Small intestine (tissue), 7 donors: ENCODE measurements around the gene FAHD1. TPM values are rescaled to one million over a fixed set of nuclear protein-coding genes. Genes with fewer than 3 reads are reported as not detected.

Experiments
- DNase-seq, 2 donors: peaks; one replicate each; pipeline versions ENCODE4 v3.0.0 to v3.0.0-alpha.2; 2013
- FAIRE-seq: peaks from 2 replicates; lab custom pipeline; 2012; peaks lifted over from hg19 to GRCh38; lab: Jason Lieb, UNC
- H3K27ac ChIP-seq, 3 donors: one replicate each; pipeline ENCODE4 v1.5.1; 2013; ENCODE audit warnings: low read length in 2 of 3, mild to moderate bottlenecking in 2 of 3, control low read depth in 1 of 3, inconsistent platforms in 1 of 3, low read depth in 1 of 3, moderate library complexity in 1 of 3
- H3K27me3 ChIP-seq, 3 donors: one replicate each; pipeline ENCODE4 v1.6.1; 2013; ENCODE audit warnings: low read length in 3 of 3, inconsistent platforms in 1 of 3; ENCODE audit not compliant: control insufficient read depth in 3 of 3, insufficient read depth in 3 of 3
- H3K36me3 ChIP-seq, 3 donors: one replicate each; pipeline ENCODE4 v1.6.1; 2013; ENCODE audit warnings: low read length in 3 of 3, inconsistent platforms in 1 of 3, low read depth in 1 of 3, mild to moderate bottlenecking in 1 of 3, moderate library complexity in 1 of 3; ENCODE audit not compliant: control insufficient read depth in 3 of 3, insufficient read depth in 2 of 3
- H3K4me1 ChIP-seq, 3 donors: one replicate each; pipeline ENCODE4 v1.6.1; 2013; ENCODE audit warnings: low read length in 2 of 3, inconsistent platforms in 1 of 3, low read depth in 1 of 3, mild to moderate bottlenecking in 1 of 3, moderate library complexity in 1 of 3; ENCODE audit not compliant: control insufficient read depth in 3 of 3, insufficient read depth in 2 of 3
- H3K4me3 ChIP-seq, 3 donors: one replicate each; pipeline ENCODE4 v1.5.1; 2013; ENCODE audit warnings: low read length in 3 of 3, control low read depth in 1 of 3, inconsistent platforms in 1 of 3, low read depth in 1 of 3, mild to moderate bottlenecking in 1 of 3, moderate library complexity in 1 of 3
- H3K9me3 ChIP-seq, 2 donors: one replicate each; pipeline ENCODE4 v1.6.1; 2013; ENCODE audit warnings: low read depth in 1 of 2, low read length in 1 of 2; ENCODE audit not compliant: control insufficient read depth in 2 of 2, insufficient read depth in 1 of 2
- WGBS, 3 donors: extraction: QIAGEN DNeasy Blood & Tissue Kit; methylation state at CpG; one replicate each; pipeline ENCODE4 v1.1.7; 2013; 5-methylcytosine and 5-hydroxymethylcytosine counted together
- polyA plus RNA-seq, 4 donors: library from polyadenylated mRNA; stranded (reverse) in 3 of 4; unstranded in 1 of 4; fragments of 200-250 nt in 3 of 4; fragments of 120-200 nt in 1 of 4; gene quantifications; one replicate each; pipeline versions ENCODE4 v1.2.1 to v1.2.3, GENCODE V29; 2013
- donor health status: healthy with polysubstance abuse.
- donor health status: control.
- donor health status: control.
- donor health status: Bipolar disorder and iron deficiency.
- donor health status: healthy.

The FAHD1 gene
- polyA plus RNA-seq, 4 donors: 55.1 to 181 (median 76.7) TPM

DNA sequence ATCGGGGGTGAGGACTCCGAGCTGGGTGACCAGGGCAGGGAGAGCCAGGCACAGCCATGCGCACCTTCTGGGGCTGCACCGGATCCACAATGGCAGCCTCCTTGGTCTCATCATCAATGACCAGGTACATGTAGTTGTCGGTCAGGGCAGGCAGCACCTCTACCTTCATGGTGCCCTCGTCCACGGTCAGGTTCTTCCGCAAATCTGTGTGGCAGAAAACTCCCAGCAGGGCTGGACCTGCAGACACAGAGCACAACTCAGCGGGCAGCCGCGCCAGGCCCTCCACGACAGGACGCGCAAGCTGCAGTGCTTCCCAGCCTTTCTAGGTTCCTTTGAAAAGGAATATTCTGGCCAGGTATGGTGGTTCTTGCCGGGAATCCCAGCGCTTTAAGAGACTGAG is 4.2 kb upstream of the FAHD1 start:
- peaks cover 2 to 52% (median 6%) of the 10 kb centered on the region in 3 donors for H3K36me3 ChIP-seq
- H3K4me3 ChIP-seq: no peak overlapping the region
- H3K27ac ChIP-seq: no peak overlapping the region
- 91 to 95% (median 92%) methylated on average over 16 of the region's 16 CpGs for WGBS, 3 donors
- no peaks in the 10 kb centered on the region for H3K9me3 ChIP-seq
- H3K4me1 ChIP-seq: peaks cover 2 to 12% (median 2%) of the 10 kb centered on the region in 3 donors
- DNase-seq (no peak), FAIRE-seq (no peak)
- no peaks in the 10 kb centered on the region for H3K27me3 ChIP-seq

DNA sequence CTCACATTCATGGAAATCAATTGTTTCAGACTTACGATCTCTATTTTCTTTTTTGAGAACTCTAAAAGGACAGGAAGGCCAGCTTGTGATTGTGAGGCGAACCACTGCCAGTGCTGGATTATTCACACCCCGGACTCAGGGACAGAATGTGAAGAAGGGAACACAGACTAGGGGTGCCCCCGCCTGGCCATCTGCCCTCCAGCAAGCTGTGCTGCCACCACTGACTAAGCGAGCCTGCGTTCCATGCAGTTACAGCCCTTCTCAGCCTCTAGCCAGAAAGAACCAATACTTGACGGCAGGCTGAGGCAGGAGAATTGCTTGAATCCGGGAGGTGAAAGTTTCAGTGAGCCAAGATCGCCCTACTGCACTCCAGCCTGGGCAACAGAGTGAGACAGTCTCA is 3.2 kb upstream of the FAHD1 start:
- peak; percentile 73 to 76 for DNase-seq
- H3K27ac ChIP-seq: no peak overlapping the region
- 37 to 58% (median 50%) methylated on average over 9 of the region's 9 CpGs for WGBS, 3 donors

DNA sequence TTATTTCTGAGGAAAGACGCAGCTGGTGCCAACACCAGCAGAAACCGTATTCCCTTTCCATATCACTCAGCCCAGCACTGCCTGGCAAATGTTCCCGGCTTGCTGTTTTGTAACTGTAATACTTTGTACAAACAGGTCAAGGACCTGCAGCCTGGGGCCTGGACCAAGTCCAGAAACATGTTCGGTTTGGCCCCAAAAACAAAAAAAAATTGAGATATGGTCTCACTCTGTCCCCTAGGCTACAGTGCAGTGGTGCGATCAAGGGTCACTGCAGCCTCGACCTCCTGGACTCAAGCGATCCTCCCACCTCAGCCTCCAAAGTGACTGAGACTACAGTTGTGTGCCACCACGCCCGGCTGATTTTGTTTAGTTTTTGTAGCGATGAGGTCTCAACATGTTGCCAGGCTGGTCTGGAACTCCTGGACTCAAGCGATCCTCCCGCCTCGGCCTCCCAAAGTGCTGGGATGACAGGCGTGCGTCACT is 1.6 kb upstream of the FAHD1 start:
- Histone ChIP-seq H3K4me3 (peak overlapping the region in 2 of 3 donors; percentile 54 to 72), H3K9me3 (no peaks in the 10 kb centered on the region), H3K36me3 (peaks cover 0 to 26% (median 0%) of the 10 kb centered on the region in 3 donors), H3K27ac (peak overlapping the region; percentile 78 to 83 (median 82)), H3K27me3 (no peaks in the 10 kb centered on the region), H3K4me1 (peaks cover 2 to 18% (median 3%) of the 10 kb centered on the region in 3 donors)
- no peak for FAIRE-seq
- peak in 1 of 2 donors; percentile 23 for DNase-seq
- 32 to 59% (median 33%) methylated on average over 15 of the region's 15 CpGs for WGBS, 3 donors

More for the DNA sequence above, 3.2 kb upstream of the FAHD1 start:
- H3K4me1 ChIP-seq: peaks cover 2 to 12% (median 3%) of the 10 kb centered on the region in 3 donors
- H3K4me3 ChIP-seq: no peak overlapping the region
- no peak for FAIRE-seq
- H3K27me3 ChIP-seq: no peaks in the 10 kb centered on the region
- H3K9me3 ChIP-seq: no peaks in the 10 kb centered on the region
- H3K36me3 ChIP-seq: peaks cover 0 to 42% (median 3%) of the 10 kb centered on the region in 3 donors

DNA sequence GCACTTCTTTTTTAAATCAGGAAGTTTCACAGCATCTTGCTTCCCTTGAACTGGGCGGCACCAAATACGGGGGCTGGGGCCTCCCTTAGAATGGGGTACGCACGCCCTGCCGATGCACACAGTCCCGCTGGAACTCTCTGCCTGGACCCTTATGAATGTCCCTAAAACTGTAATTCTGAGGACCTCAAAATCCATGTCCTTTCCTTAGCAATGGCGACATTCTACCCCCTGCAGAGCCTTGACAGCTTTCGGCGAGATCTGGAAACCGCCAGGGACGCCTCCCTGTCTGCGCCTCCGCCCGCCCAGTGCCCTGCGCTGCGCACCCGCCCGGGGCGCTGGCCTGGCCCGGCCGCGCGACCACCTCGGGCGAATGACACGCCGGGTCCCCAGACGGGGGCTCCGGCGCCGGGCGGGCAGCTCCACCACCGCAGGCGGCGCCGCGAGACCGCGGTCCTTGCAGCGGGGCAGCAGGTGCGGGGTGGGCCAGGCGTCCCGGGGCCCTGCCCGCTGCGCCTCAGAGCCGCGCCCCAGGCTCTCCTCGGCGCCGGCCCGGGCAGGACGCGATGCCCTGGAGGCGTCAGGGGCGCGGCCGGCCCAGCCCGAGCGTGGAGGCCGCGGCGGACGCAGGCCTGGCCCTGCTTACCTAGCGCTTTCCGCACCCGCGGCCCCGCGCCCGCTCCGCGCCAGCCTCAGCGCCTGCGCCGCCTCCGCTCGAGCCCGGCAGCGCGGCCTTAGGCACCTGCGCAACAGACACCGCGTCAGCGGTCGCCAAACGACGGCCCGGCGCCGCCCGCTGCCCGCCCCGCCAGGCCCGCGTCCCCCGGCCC is 929 bp upstream of the FAHD1 start:
- no peak for FAIRE-seq
- H3K9me3 ChIP-seq: no peaks in the 10 kb centered on the region
- H3K36me3 ChIP-seq: peaks cover 0 to 19% (median 0%) of the 10 kb centered on the region in 3 donors
- DNase-seq: peak; percentile 73 to 90
- H3K4me1 ChIP-seq: peaks cover 2 to 24% (median 3%) of the 10 kb centered on the region in 3 donors
- 0 to 1% (median 1%) methylated on average over 36 to 96 of the region's 96 CpGs for WGBS, 3 donors
- H3K27me3 ChIP-seq: no peaks in the 10 kb centered on the region
- H3K27ac ChIP-seq: peak overlapping the region; percentile 78 to 83 (median 82)
- peak overlapping the region; percentile 54 to 73 (median 72) for H3K4me3 ChIP-seq

DNA sequence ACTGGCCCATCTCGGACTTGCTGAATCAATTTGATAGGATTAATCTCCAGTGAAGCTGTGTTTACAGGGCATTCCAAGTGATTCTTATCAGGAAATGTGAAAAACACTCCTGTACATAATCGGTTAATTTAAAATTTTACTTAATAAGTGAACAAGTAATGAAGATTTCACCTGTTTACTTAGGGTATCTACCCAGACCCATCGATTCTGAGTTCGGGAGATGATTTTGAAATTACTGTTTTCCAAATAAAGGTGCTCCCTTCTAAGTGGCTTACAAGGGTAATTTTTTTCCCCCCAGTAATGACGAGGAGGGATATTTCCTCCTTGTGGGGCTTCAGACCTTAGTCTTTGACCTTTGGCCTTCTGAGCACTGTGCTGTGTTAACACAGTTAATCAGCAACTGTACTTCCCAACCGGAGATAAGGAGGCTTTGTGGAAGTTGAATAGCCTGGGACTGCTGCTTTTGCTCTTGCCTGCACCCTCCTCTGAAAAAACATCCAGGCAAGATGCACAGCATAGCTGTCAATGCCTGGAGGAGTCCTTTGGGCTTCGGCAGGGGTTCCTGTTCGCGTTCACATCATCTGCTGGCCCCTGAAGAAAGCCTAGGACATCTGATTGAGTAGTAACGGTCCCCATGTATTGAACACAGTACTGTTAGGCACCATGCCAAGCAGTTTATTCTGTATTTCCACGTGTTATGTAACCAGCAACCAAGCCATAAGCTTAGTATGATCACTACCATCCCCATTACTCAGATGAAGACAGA is 1.8 kb downstream of the FAHD1 start:
- H3K9me3 ChIP-seq: no peaks in the 10 kb centered on the region
- DNase-seq: peak; percentile 85 to 92
- WGBS, 3 donors: 14 to 54% (median 27%) methylated on average over 11 of the region's 11 CpGs
- H3K36me3 ChIP-seq: peaks cover 0 to 17% (median 0%) of the 10 kb centered on the region in 3 donors
- H3K4me1 ChIP-seq: peaks cover 2 to 42% (median 3%) of the 10 kb centered on the region in 3 donors
- H3K4me3 ChIP-seq: peak overlapping the region in 2 of 3 donors; percentile 72 to 94
- H3K27me3 ChIP-seq: no peaks in the 10 kb centered on the region
- peak overlapping the region; percentile 60 to 88 (median 78) for H3K27ac ChIP-seq
- FAIRE-seq: no peak

DNA sequence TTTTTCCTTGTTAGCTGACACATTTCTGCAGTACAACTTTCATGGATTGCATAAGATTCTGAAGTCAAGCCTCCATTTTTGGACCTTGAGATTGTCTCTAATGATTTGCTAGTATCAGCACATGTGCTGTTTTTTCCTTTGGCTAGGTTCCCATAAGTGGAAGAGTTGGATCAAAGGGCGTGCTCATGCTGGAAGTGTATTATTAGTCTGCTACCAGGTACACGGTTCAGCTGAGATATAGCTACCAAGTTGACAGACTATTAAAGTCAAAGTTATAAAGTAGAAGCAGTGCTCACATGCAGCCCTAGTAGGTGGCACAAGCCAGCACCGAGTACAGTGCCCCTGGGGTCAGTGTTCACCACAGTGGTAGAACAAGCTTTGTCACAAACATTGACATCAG is 3.2 kb downstream of the FAHD1 start:
- 10 to 52% (median 30%) methylated on average over 3 of the region's 3 CpGs for WGBS, 3 donors
- Histone ChIP-seq H3K27ac (peak overlapping the region in 2 of 3 donors; percentile 60 to 88), H3K9me3 (no peaks in the 10 kb centered on the region), H3K4me1 (peaks cover 0 to 36% (median 3%) of the 10 kb centered on the region in 3 donors), H3K27me3 (no peaks in the 10 kb centered on the region), H3K4me3 (peak overlapping the region in 1 of 3 donors; percentile 94), H3K36me3 (peaks cover 0 to 17% (median 0%) of the 10 kb centered on the region in 3 donors)
- FAIRE-seq (no peak), DNase-seq (peak; percentile 93 to 99)

DNA sequence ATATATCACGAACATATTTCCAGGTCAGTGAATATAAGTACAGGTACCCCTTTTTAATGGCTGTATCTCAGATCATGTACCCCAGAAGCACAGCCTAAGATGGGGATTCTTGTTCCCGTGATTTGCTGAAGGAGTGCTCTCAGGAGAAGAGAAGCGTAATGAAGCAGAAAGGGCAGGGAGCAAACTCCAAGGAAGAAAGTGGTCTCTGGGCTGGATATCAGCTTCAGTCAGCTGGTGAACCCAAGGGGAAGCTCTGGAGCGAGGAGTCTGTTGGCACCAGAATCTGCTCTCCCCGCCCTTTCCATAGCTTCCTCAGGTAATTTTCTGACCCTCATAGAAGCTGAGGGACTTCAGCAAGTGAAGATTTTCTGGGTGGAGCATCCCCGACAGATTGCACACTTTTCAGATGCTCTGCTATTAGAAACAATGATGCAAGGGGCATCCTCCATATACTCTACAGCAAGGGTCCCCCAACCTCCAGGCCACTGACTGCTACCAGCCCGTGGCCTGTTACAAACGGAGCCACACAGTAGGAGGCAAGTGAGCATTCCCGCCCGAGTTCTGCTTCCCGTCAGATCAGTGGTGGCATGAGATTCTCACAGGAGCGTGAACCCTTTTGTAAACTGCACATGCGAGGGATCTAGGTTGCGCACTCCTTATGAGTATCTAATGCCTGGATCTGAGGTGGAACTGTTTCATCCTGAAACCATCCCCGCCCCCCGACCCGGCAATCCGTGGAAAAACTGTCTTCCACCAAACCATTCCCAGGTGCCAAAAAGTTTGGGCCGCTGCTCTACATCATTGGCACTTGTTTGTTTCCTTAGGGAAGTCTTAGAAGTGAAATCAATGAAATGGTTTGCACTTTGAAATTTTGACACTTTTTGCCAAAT is 4.4 kb downstream of the FAHD1 start:
- peak overlapping the region; percentile 43 to 90 (median 88) for H3K27ac ChIP-seq
- H3K4me3 ChIP-seq: no peak overlapping the region
- peaks cover 0 to 30% (median 3%) of the 10 kb centered on the region in 3 donors for H3K4me1 ChIP-seq
- no peak for FAIRE-seq
- peak; percentile 51 to 54 for DNase-seq
- H3K36me3 ChIP-seq: peaks cover 0 to 17% (median 0%) of the 10 kb centered on the region in 3 donors
- no peaks in the 10 kb centered on the region for H3K27me3 ChIP-seq
- 67 to 80% (median 76%) methylated on average over 19 of the region's 19 CpGs for WGBS, 3 donors
- H3K9me3 ChIP-seq: no peaks in the 10 kb centered on the region
